Breast epithelium (tissue), 3 donors: ENCODE measurements around the gene RPL36A.

ENCODE experiments used
- POLR2A ChIP-seq: fragments of 450-650 bp; IDR thresholded peaks from one replicate; pipeline ENCODE4 v1.6.1; 2016; ENCODE audit warnings: antibody characterized with exemption, mild to moderate bottlenecking, moderate library complexity
- POLR2AphosphoS5 ChIP-seq, 3 donors: sonication (generic); formaldehyde crosslinking; IDR thresholded peaks; one replicate each; pipeline ENCODE4 v1.6.1; 2017; ENCODE audit warnings: antibody characterized with exemption in 3 of 3
- TF ChIP-seq, protein P1 (sequence below), 3 donors: fragments of 450-650 bp; IDR thresholded peaks; one replicate each; pipeline ENCODE4 v1.5.1; 2016 to 2017; ENCODE audit warnings: antibody characterized with exemption in 3 of 3, mild to moderate bottlenecking in 3 of 3, moderate library complexity in 3 of 3

DNA sequence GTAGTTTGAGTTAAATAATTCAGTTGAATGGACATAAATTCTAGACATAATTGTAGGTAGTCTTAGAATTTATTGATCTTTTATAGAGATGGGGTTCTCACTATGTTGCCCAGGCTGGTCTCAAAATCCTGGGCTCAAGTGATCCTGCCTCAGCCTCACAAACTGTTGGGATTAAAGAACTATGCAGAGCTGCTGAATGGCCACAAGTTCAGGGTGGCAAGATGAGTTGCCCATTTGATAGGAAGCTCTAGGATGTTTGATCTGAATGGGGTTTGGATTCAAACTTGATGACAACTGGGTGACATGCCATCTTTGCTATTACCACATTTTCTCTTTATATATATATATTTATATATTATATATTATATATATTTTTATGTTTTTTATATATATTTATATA is 3.6 kb downstream of the RPL36A start:
- no peak for TF ChIP-seq POLR2AphosphoS5 (IDR thresholded peaks at IDR 0.05)
- TF ChIP-seq POLR2A: no peak
- TF ChIP-seq, protein P1, sequence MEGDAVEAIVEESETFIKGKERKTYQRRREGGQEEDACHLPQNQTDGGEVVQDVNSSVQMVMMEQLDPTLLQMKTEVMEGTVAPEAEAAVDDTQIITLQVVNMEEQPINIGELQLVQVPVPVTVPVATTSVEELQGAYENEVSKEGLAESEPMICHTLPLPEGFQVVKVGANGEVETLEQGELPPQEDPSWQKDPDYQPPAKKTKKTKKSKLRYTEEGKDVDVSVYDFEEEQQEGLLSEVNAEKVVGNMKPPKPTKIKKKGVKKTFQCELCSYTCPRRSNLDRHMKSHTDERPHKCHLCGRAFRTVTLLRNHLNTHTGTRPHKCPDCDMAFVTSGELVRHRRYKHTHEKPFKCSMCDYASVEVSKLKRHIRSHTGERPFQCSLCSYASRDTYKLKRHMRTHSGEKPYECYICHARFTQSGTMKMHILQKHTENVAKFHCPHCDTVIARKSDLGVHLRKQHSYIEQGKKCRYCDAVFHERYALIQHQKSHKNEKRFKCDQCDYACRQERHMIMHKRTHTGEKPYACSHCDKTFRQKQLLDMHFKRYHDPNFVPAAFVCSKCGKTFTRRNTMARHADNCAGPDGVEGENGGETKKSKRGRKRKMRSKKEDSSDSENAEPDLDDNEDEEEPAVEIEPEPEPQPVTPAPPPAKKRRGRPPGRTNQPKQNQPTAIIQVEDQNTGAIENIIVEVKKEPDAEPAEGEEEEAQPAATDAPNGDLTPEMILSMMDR (IDR thresholded peaks at IDR 0.05): no peak
